Measurements from ENCODE around the gene PLD4.

GRCh38 chr14:104924421-104925213 lies at the start of gene PLD4:
- TF ChIP-seq CTCF (IDR thresholded peaks at IDR 0.05) (no peak), POLR2A (IDR thresholded peaks at IDR 0.05) (no peak)
